DND-41 (cell line): ENCODE results near the gene ZNF521.

Source experiments
- ATAC-seq: fragments of 200-7000 bp; cut with Tn5 transposase; 3 replicates; pipeline ENCODE4 v1.9.1; 2021; ENCODE audit warnings: low read depth; ENCODE audit not compliant: insufficient read depth
- DNase-seq: peaks from one replicate; pipeline ENCODE4 v3.0.0-alpha.2; 2020
- H2AFZ ChIP-seq: 2 replicates; pipeline ENCODE4 v1.6.0; 2012; ENCODE audit warnings: low read depth, low read length
- H3K27ac ChIP-seq: 2 replicates; pipeline ENCODE4 v1.5.1; 2012; ENCODE audit warnings: low read length, inconsistent platforms
- H3K27me3 ChIP-seq: fragments of 200-600 bp; sonication (generic); 2 replicates; pipeline ENCODE4 v1.6.0; 2012; ENCODE audit warnings: low read length, mild to moderate bottlenecking, inconsistent platforms; ENCODE audit not compliant: insufficient read depth, poor library complexity
- H3K36me3 ChIP-seq: 2 replicates; pipeline ENCODE4 v1.5.1; 2012; ENCODE audit warnings: low read length, inconsistent platforms; ENCODE audit not compliant: insufficient read depth
- H3K4me1 ChIP-seq: 2 replicates; pipeline ENCODE4 v1.5.1; 2012; ENCODE audit warnings: mild to moderate bottlenecking, low read length; ENCODE audit not compliant: insufficient read depth
- H3K4me2 ChIP-seq: 2 replicates; pipeline ENCODE4 v1.6.0; 2012; ENCODE audit warnings: mild to moderate bottlenecking, moderate library complexity, low read length, inconsistent platforms; ENCODE audit not compliant: insufficient read depth
- H3K4me3 ChIP-seq, 2 experiments: fragments of 200-600 bp in 1 of 2; shearing (Covaris generic) in 1 of 2; 2 replicates each; pipeline ENCODE4 v1.5.1; 2012 to 2016; ENCODE audit warnings: inconsistent platforms in 2 of 2, low read length in 2 of 2, mild to moderate bottlenecking in 2 of 2, low read depth in 1 of 2, moderate library complexity in 1 of 2
- H3K79me2 ChIP-seq: 2 replicates; pipeline ENCODE4 v1.6.0; 2012; ENCODE audit warnings: low read length, inconsistent platforms; ENCODE audit not compliant: insufficient read depth
- H3K9ac ChIP-seq: 2 replicates; pipeline ENCODE4 v1.6.0; 2012; ENCODE audit warnings: low read depth, mild to moderate bottlenecking, inconsistent platforms, low read length, moderate library complexity
- H3K9me3 ChIP-seq: 2 replicates; pipeline ENCODE4 v1.5.1; 2012; ENCODE audit warnings: low read length, moderate library complexity, mild to moderate bottlenecking, inconsistent platforms; ENCODE audit not compliant: insufficient read depth, severe bottlenecking
- H4K20me1 ChIP-seq: 2 replicates; pipeline ENCODE4 v1.6.0; 2012; ENCODE audit warnings: low read length; ENCODE audit not compliant: insufficient read depth
- CTCF ChIP-seq: IDR thresholded peaks from 2 replicates; pipeline ENCODE4 v1.5.1; 2012; ENCODE audit warnings: borderline replicate concordance, low read length, moderate library complexity, mild to moderate bottlenecking; ENCODE audit not compliant: poor library complexity, severe bottlenecking; ENCODE audit errors: extremely low read depth
- EZH2 ChIP-seq: IDR thresholded peaks from 3 replicates; pipeline ENCODE4 v1.6.1; 2012; ENCODE audit warnings: borderline replicate concordance, low read depth, mild to moderate bottlenecking, moderate library complexity, low read length, inconsistent platforms; ENCODE audit not compliant: severe bottlenecking

ZNF521 gene

GRCh38 chr18:25346561-25346960 is 5.4 kb downstream of the ZNF521 start:
- no peak overlapping the region for H2AFZ ChIP-seq
- no peaks in the 10 kb centered on the region for H3K36me3 ChIP-seq
- H4K20me1 ChIP-seq, result no peaks in the 10 kb centered on the region
- no peak overlapping the region for H3K4me3 ChIP-seq
- no peak overlapping the region for H3K27ac ChIP-seq
- H3K4me2 ChIP-seq, result no peak overlapping the region
- no peaks in the 10 kb centered on the region for H3K79me2 ChIP-seq
- H3K27me3 ChIP-seq, result peaks cover 29% of the 10 kb centered on the region
- no peak for ATAC-seq
- DNase-seq, result no peak
- no peaks in the 10 kb centered on the region for H3K9me3 ChIP-seq
- no peak overlapping the region for H3K9ac ChIP-seq
- TF ChIP-seq CTCF, result no peak
- H3K4me1 ChIP-seq, result peaks cover 12% of the 10 kb centered on the region

- ATAC-seq (no peak), DNase-seq (no peak)
- Histone ChIP-seq H2AFZ (no peak overlapping the region), H3K4me2 (no peak overlapping the region), H4K20me1 (no peaks in the 10 kb centered on the region), H3K9me3 (no peaks in the 10 kb centered on the region), H3K27me3 (peaks cover 21% of the 10 kb centered on the region), H3K79me2 (no peaks in the 10 kb centered on the region), H3K9ac (no peak overlapping the region), H3K36me3 (no peaks in the 10 kb centered on the region), H3K4me1 (no peaks in the 10 kb centered on the region), H3K27ac (no peak overlapping the region), H3K4me3 (no peak overlapping the region)
- TF ChIP-seq EZH2 (no peak), CTCF (no peak)
Observed at GRCh38 chr18:25345081-25345866, 6.7 kb downstream of the ZNF521 start.

- TF ChIP-seq EZH2, result no peak
- H4K20me1 ChIP-seq, result no peaks in the 10 kb centered on the region
- no peaks in the 10 kb centered on the region for H3K9me3 ChIP-seq
- ATAC-seq, result no peak
- no peak for DNase-seq
- H3K36me3 ChIP-seq, result no peaks in the 10 kb centered on the region
- no peak overlapping the region for H3K4me3 ChIP-seq
- no peak overlapping the region for H3K4me2 ChIP-seq
- no peak overlapping the region for H2AFZ ChIP-seq
- H3K9ac ChIP-seq, result no peak overlapping the region
- no peak overlapping the region for H3K27ac ChIP-seq
- H3K79me2 ChIP-seq, result no peaks in the 10 kb centered on the region
- H3K27me3 ChIP-seq, result peaks cover 21% of the 10 kb centered on the region
- H3K4me1 ChIP-seq, result no peaks in the 10 kb centered on the region
Observed at GRCh38 chr18:25341831-25342230, 10.1 kb downstream of the ZNF521 start.

- Histone ChIP-seq H4K20me1 (no peaks in the 10 kb centered on the region), H3K4me3 (no peak overlapping the region), H3K79me2 (no peaks in the 10 kb centered on the region), H3K9ac (no peak overlapping the region), H3K27ac (no peak overlapping the region), H3K9me3 (no peaks in the 10 kb centered on the region), H3K27me3 (peaks cover 19% of the 10 kb centered on the region), H2AFZ (no peak overlapping the region), H3K4me1 (no peaks in the 10 kb centered on the region), H3K4me2 (no peak overlapping the region), H3K36me3 (no peaks in the 10 kb centered on the region)
- DNase-seq, result no peak
- no peak for ATAC-seq
- TF ChIP-seq CTCF (no peak), EZH2 (no peak)
Observed at GRCh38 chr18:25340762-25341161, 11.2 kb downstream of the ZNF521 start.
